HG02763 (cell line): Measurements from ENCODE around the gene TNS3.

Experiments used
- ATAC-seq: cut with Tn5 transposase; IDR thresholded peaks from one replicate; pipeline ENCODE4 v1.9.1; 2021; ENCODE audit warnings: mild to moderate bottlenecking, moderate library complexity; ENCODE audit not compliant: unreplicated experiment

Gene TNS3

GRCh38 chr7:47356261-47356660 is 225.7 kb downstream of the TNS3 start:
- no peak for ATAC-seq

DNA sequence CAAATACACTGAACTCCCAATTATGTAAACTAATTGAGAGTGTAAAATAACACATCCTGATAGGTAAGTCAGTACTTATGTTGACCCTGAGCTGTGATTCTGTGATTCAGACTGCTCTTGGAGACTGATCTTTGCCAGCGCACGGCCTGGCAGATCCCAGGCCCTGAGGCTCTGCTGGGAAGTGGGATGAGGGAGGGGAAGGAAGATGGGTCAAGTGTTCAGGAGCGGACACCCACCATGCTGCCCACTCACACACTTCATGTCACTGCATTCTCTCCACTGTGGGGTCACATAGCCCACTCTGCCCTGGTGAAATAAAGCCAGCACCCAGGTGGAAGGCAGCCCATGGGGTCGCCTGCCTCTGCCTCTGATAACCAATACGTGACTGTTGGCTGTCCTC is 226.2 kb downstream of the TNS3 start:
- ATAC-seq: no peak

DNA sequence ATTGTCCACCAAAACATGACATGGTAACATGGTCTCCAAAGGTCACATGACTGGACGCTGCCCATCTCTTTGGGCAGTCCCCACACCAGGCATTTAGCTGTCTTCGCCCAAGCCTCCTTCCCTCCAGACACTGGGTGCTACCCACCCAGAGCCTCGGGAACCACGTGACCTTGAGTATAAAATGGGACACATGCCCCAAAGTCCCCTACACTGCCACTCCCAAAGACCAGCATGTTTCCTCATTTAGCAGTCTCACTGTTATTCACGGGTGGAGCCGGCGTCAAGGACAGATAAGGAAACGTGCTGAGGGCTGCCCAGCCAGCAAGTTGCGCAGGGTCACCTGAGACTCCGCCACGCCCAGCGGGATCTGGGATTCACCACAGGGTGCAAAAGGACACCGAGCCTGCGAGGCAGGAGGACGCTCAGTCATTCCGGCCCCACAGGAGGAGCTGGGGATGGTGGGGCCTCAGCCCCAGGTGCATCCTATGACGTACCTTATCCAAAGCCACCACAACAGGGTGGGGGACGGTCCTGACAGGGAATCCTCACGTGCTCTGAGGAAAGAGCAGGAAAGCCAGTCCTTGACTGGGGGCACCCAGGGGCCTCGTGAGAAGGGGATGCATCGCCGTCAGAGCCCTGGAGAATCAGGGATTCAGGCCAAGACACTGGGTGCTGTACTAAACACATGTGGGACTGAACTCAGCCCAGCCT is 226.9 kb downstream of the TNS3 start:
- ATAC-seq: no peak

DNA sequence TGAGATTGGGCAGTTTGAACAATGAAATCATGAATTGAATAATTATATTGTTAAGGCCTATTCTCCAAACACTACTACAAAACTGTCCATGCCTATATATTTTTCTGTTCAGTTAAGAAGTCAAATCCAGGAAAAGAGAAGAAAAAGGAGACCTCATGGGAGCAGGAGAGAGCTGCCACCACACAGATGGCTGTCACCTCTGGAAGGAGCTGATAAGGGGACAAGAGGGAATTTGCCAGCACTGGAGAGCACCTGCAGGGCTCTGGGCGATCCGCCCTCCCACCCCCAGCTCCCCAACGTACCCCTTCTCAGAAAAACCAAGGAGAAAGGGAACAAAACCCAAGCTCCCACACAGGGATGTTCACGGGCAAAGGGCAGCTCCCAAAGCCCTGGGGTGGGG is 227.8 kb downstream of the TNS3 start:
- no peak for ATAC-seq

GRCh38 chr7:47352394-47352968 is 229.4 kb downstream of the TNS3 start:
- ATAC-seq: no peak

- no peak for ATAC-seq
Observed at GRCh38 chr7:47351233-47352154, 230.4 kb downstream of the TNS3 start.

GRCh38 chr7:47350425-47350824 is 231.5 kb downstream of the TNS3 start:
- no peak for ATAC-seq

- no peak for ATAC-seq
Observed at GRCh38 chr7:47349401-47349800, 232.5 kb downstream of the TNS3 start.

DNA sequence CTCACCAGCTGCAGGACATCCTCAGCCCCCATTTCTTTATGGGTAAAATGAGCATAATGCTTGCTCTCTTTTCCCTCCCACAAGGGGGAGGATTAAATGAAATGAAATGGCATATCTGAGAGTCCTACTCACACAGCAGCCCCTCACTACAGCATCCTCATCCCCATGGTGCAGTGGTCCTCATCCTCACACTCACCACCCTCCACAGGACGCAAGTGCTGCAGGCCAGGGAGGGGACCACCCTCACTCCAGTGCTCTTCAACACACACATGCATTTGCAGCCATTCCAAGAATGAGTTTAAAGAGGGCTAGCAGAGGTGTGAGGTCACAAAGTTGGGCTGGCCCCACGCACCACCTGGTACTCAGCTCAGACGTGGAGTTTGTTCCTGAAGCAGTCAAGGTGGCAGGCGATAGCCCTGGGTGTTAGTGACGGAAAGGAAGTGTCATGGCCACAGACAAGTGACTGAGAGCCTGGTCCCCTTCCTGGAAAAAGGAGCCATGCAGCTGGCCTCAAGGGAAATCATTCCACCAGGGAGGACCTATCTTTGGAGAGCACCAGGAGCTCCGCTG is 234.0 kb downstream of the TNS3 start:
- ATAC-seq: no peak

GRCh38 chr7:47347346-47347745 is 234.6 kb downstream of the TNS3 start:
- no peak for ATAC-seq

GRCh38 chr7:47346377-47346914 is 235.5 kb downstream of the TNS3 start:
- no peak for ATAC-seq

GRCh38 chr7:47345857-47346298 is 236.0 kb downstream of the TNS3 start:
- no peak for ATAC-seq

DNA sequence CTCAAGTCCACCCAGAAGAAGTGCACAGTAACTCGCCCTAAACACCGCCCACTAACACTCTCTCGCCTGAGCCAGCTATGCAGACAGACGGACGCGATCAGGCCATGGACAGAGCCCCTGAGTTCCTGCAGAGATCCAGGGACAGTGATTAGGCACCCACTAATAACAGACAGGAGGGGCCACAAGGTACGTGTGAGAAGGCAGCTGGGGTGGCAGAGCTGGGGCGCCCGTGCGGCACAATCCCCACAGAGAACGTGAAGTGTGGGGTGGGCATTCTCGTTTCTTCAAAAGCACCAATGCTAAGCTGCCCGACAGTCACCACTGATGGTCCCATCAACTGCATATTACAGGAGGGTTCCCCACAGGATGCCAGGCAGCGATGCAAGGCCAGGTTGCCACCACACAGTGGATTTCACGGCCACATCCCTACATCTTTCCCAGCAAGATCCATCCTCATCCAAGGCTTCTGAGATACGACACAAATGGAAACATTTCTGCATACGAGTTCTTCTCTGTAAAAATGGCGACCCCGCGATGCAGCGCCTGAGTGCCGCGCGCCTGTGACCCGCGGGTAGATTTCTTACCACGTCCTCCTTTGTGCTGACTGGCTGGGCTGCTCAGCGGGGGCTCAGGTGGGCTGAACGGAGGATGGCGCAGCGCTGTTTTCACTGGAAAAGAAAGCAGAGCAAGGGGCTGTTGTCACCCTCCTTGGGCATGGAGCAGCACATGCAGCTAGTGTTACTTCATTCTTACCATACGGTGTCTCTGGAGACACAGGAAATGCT is 237.5 kb downstream of the TNS3 start:
- no peak for ATAC-seq

- ATAC-seq: no peak
Observed at GRCh38 chr7:47343061-47343455, 238.9 kb downstream of the TNS3 start.

GRCh38 chr7:47342296-47343060 is 239.4 kb downstream of the TNS3 start:
- ATAC-seq: no peak

- no peak for ATAC-seq
Observed at GRCh38 chr7:47340517-47340916, 241.4 kb downstream of the TNS3 start.

DNA sequence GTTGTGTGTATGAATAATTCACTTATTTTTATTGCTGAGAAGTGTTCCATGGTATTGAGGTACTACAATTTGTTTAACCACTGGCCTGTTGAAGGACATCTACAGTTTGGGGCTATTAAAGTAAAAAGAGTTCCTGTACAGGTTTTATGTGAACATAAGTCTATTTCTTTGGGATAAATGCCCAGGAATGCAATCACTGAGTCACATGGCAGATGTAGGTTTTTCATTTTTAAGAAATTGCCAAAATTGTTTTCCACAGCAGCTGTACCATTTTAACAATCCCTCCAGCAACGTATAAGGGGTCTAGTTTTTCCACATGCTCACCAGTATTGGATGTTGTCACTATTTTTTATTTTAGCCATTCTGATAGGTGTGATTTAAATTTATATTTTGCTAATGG is 243.9 kb downstream of the TNS3 start:
- no peak for ATAC-seq

GRCh38 chr7:47337531-47337930 is 244.4 kb downstream of the TNS3 start:
- no peak for ATAC-seq
